CD8-positive, alpha-beta memory T cell (primary cell): ENCODE data around the gene TMEM80. TPM values are rescaled to one million over a fixed set of nuclear protein-coding genes. Genes with fewer than 3 reads are reported as not detected.

Source experiments
- CTCF ChIA-PET: fragments of 350-600 bp; sonication (Branson Sonifier 250); formaldehyde crosslinking; loops from one replicate; lab custom pipeline; 2021; ENCODE audit warnings: antibody characterized with exemption; lab: Charles Lee
- POLR2A ChIA-PET: fragments of 350-600 bp; sonication (Branson Sonifier 250); formaldehyde crosslinking; loops from one replicate; lab custom pipeline; 2021; ENCODE audit warnings: antibody characterized with exemption; lab: Charles Lee
- DNase-seq, 5 donors: peaks; one replicate each; pipeline versions ENCODE4 v3.0.0 to v3.0.0-alpha.2; 2020 to 2022; ENCODE audit warnings: mixed read lengths in 1 of 5
- H3K27ac ChIP-seq: one replicate; pipeline ENCODE4 v1.7.0; 2013; ENCODE audit warnings: low read depth, mild to moderate bottlenecking, low read length, moderate library complexity
- H3K27me3 ChIP-seq: 2 replicates; pipeline ENCODE4 v1.7.0; 2013; ENCODE audit warnings: low read length, mild to moderate bottlenecking; ENCODE audit not compliant: insufficient read depth, poor library complexity, severe bottlenecking
- H3K36me3 ChIP-seq: 2 replicates; pipeline ENCODE4 v1.7.0; 2013; ENCODE audit warnings: mild to moderate bottlenecking, low read length, moderate library complexity; ENCODE audit not compliant: insufficient read depth
- H3K4me1 ChIP-seq: 2 replicates; pipeline ENCODE4 v1.7.0; 2013; ENCODE audit warnings: mild to moderate bottlenecking, low read length, moderate library complexity; ENCODE audit not compliant: insufficient read depth
- H3K4me3 ChIP-seq: 2 replicates; pipeline ENCODE4 v1.7.0; 2013; ENCODE audit warnings: mild to moderate bottlenecking, low read length
- H3K9me3 ChIP-seq: 2 replicates; pipeline ENCODE4 v1.7.0; 2013; ENCODE audit warnings: mild to moderate bottlenecking, low read length
- H3K27ac Mint-ChIP-seq, 8 donors: one replicate each; pipeline ENCODE4 v1.8.0; 2020 to 2021; ENCODE audit warnings: mixed read lengths in 8 of 8, mild to moderate bottlenecking in 6 of 8, inconsistent platforms in 3 of 8, moderate library complexity in 3 of 8
- H3K27me3 Mint-ChIP-seq, 2 donors: one replicate each; pipeline ENCODE4 v1.8.0; 2020 to 2021; ENCODE audit warnings: mixed read lengths in 2 of 2, mild to moderate bottlenecking in 1 of 2, moderate library complexity in 1 of 2
- H3K36me3 Mint-ChIP-seq, 3 donors: one replicate each; pipeline ENCODE4 v1.8.0; 2020 to 2021; ENCODE audit warnings: mixed read lengths in 3 of 3, inconsistent platforms in 1 of 3, mild to moderate bottlenecking in 1 of 3
- H3K4me1 Mint-ChIP-seq, 3 donors: one replicate each; pipeline ENCODE4 v1.8.0; 2020 to 2021; ENCODE audit warnings: mixed read lengths in 3 of 3, inconsistent platforms in 1 of 3, mild to moderate bottlenecking in 1 of 3
- H3K4me3 Mint-ChIP-seq, 7 donors: one replicate each; pipeline ENCODE4 v1.8.0; 2020 to 2021; ENCODE audit warnings: mixed read lengths in 7 of 7, mild to moderate bottlenecking in 6 of 7, moderate library complexity in 4 of 7, inconsistent platforms in 2 of 7
- H3K9me3 Mint-ChIP-seq, 5 donors: one replicate each; pipeline ENCODE4 v1.8.0; 2020 to 2022; ENCODE audit warnings: mixed read lengths in 5 of 5, mild to moderate bottlenecking in 3 of 5, moderate library complexity in 2 of 5, inconsistent platforms in 1 of 5
- polyA plus RNA-seq: library from polyadenylated mRNA; unstranded; fragments of 300-500 nt; fragmentation: Illumina TruSeq; gene quantifications from one replicate; pipeline ENCODE4 v1.2.3, GENCODE V29; 2021
- total RNA-seq, 2 experiments: library from RNA; stranded (reverse); gene quantifications; one replicate each; pipeline ENCODE4 v1.2.3, GENCODE V29; 2021

Gene TMEM80
- total and polyA plus RNA-seq, 3 experiments from 2014 or later: 10.3 to 27.8 (median 13.4) TPM

DNA sequence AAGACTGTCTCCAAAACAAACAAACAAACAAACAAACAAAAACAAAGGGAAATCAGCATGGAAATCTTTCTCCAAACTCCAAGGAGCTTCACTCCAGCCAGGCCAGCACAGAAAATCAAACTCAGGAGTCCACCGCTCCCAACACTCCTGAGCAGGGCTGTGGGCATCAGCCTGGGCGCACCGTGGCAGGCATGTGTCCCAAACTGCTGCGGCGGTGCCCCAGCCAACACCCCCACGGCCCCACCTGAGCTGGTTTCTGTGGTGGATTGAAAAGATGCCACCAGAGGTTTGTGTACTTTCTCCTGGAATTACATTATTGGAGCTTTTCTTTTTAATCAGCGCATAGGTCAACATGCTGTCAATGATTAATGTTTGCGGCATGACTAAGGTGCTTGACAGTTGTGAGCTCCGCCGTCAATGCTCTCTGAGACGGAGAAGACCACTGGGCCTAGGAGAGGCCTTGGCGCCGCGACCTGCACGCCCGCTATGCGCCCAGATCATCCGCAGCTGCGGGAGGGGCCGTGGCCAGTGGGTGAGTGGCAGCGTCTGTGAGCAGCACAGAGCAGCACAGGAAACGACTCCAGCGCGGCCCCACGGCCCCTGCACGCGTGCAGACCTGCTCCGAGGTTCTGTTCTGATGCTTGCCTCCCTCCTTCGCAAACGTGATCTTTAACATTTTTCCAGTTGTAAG, 40.4 kb upstream of the TMEM80 start:
- Mint-ChIP-seq H3K4me3 (no peak overlapping the region), H3K9me3 (no peaks in the 10 kb centered on the region), H3K27ac (no peak overlapping the region), H3K4me1 (no peaks in the 10 kb centered on the region), H3K36me3 (peaks cover 0 to 56% (median 5%) of the 10 kb centered on the region in 3 donors), H3K27me3 (no peaks in the 10 kb centered on the region)
- Histone ChIP-seq H3K27me3 (no peaks in the 10 kb centered on the region), H3K36me3 (peaks cover 4% of the 10 kb centered on the region), H3K9me3 (no peaks in the 10 kb centered on the region), H3K4me3 (no peak overlapping the region), H3K27ac (no peak overlapping the region), H3K4me1 (no peaks in the 10 kb centered on the region)
- no peak for DNase-seq
- CTCF ChIA-PET: interaction anchor here (1.2 to 1.5 kb wide), 2 partner anchors 67 to 101 kb away, joined by 3 to 6 read pairs; no protein-coding TSS in a partner anchor
- POLR2A ChIA-PET: interaction anchor here (0.7 kb wide), 1 partner anchor 45 kb away, joined by 6 read pairs; no protein-coding TSS in a partner anchor

DNA sequence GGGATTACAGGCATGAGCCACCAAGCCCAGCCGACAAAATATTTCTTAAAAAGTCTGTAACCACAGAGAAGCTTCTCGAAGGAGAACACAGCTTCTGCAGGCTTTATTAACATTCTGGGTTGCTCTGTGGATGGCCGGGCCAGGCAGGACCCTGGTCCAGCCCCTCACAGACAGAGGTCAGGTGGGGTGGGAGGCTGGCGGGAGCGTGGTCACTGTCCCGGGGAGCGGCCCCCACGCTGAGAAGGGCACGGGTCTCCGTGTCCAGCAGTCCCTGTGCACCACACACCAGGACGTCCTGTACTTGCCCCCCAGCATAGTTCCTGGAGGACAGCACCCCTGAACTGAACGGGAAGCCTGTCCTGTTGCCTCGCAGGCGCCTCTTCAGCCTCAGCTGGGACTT, 39.2 kb upstream of the TMEM80 start:
- no peak overlapping the region for H3K4me3 ChIP-seq
- no peaks in the 10 kb centered on the region for H3K4me1 Mint-ChIP-seq
- peaks cover 0 to 51% (median 5%) of the 10 kb centered on the region in 3 donors for H3K36me3 Mint-ChIP-seq
- H3K27ac Mint-ChIP-seq: no peak overlapping the region
- CTCF ChIA-PET: interaction anchor here (1.6 kb wide), 1 partner anchor 69 kb away, joined by 3 read pairs; no protein-coding TSS in a partner anchor
- H3K36me3 ChIP-seq: peaks cover 4% of the 10 kb centered on the region
- H3K27me3 ChIP-seq: no peaks in the 10 kb centered on the region
- DNase-seq: no peak
- no peaks in the 10 kb centered on the region for H3K9me3 ChIP-seq
- H3K4me3 Mint-ChIP-seq: no peak overlapping the region
- no peaks in the 10 kb centered on the region for H3K27me3 Mint-ChIP-seq
- POLR2A ChIA-PET: no interaction called here
- H3K4me1 ChIP-seq: no peaks in the 10 kb centered on the region
- H3K27ac ChIP-seq: no peak overlapping the region
- no peaks in the 10 kb centered on the region for H3K9me3 Mint-ChIP-seq

DNA sequence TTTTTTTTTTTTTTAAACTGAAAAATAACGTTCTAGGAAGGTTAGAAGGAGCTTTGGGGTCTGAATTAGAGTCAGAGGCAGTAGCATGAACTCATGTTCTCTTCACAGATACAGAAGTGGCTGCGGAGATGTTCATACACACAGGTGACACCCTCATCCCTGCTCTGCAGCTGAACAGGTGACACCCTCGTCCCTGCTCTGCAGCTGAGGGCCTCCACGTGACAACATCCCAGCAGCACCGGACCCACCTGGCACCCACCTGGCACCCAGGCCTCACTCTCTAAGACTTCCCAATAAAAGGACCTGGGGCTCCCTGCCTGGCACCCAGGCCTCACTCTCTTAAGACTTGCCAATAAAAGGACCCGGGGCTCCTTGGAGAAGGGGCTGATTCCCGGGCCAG, 38.8 kb upstream of the TMEM80 start:
- no peak overlapping the region for H3K27ac Mint-ChIP-seq
- H3K9me3 Mint-ChIP-seq: no peaks in the 10 kb centered on the region
- peaks cover 0 to 47% (median 5%) of the 10 kb centered on the region in 3 donors for H3K36me3 Mint-ChIP-seq
- no peak overlapping the region for H3K4me3 Mint-ChIP-seq
- Histone ChIP-seq H3K36me3 (peaks cover 4% of the 10 kb centered on the region), H3K9me3 (no peaks in the 10 kb centered on the region), H3K4me3 (no peak overlapping the region), H3K4me1 (no peaks in the 10 kb centered on the region), H3K27me3 (no peaks in the 10 kb centered on the region), H3K27ac (no peak overlapping the region)
- POLR2A ChIA-PET: no interaction called here
- CTCF ChIA-PET: interaction anchor here (1.6 kb wide), 1 partner anchor 69 kb away, joined by 3 read pairs; no protein-coding TSS in a partner anchor
- no peaks in the 10 kb centered on the region for H3K27me3 Mint-ChIP-seq
- no peaks in the 10 kb centered on the region for H3K4me1 Mint-ChIP-seq
- DNase-seq: no peak

DNA sequence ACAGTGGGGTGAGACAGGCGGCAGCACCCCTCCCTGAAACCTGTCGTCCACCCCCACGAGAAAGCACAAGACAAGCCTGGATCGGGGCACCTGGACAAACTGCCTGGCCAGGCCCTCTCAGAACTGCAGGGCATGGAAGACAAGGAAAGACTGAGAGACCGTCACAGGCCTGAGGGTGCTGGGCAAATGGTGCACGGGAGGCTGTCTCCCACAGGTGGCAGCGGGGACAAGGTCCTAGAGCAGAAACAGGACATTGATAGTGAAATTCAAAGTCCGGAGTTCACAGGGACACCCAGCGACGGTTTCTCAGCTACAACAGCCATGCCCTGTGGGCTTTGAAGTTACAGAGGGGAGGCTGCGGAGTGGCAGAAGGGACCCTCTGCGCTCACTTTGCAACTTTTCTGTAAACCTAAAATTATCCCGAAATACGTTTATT, 37.9 kb upstream of the TMEM80 start:
- no peak overlapping the region for H3K27ac Mint-ChIP-seq
- Histone ChIP-seq H3K36me3 (peaks cover 4% of the 10 kb centered on the region), H3K27me3 (no peaks in the 10 kb centered on the region), H3K4me3 (no peak overlapping the region), H3K27ac (no peak overlapping the region), H3K4me1 (no peaks in the 10 kb centered on the region), H3K9me3 (no peaks in the 10 kb centered on the region)
- H3K27me3 Mint-ChIP-seq: no peaks in the 10 kb centered on the region
- ChIA-PET CTCF (interaction anchor here (1.6 kb wide), 1 partner anchor 68 kb away, joined by 3 read pairs; no protein-coding TSS in a partner anchor), POLR2A (no interaction called here)
- H3K9me3 Mint-ChIP-seq: no peaks in the 10 kb centered on the region
- no peaks in the 10 kb centered on the region for H3K4me1 Mint-ChIP-seq
- DNase-seq: no peak
- no peak overlapping the region for H3K4me3 Mint-ChIP-seq
- H3K36me3 Mint-ChIP-seq: peaks cover 0 to 47% (median 2%) of the 10 kb centered on the region in 3 donors

DNA sequence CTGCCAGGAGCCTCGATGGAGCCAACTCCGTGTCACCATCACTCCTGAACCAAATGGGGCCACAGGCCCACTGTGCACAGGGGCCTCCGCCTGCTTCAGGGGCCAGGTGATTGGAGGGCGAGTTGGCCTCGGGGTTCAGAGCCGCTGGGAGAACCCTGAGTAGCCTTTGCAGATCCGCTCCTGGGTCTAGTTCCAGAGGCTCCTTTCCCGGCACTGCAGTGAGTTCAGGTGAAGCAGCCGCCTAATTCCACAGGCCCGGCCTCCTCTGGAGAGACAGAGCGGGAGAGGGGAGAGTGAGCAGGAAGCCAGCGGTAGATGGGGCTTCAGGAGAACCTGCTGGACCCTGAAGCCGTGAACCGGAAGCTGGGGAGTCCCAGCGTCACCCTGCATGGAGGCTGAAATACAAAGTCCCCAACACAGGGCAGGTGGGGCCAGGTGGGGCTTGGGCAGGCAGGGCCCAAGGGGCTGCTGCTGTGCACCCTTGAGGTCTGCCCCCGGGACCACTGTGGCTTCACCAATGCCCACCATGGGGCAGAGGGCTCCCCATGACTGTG, 36.0 kb upstream of the TMEM80 start:
- Histone ChIP-seq H3K4me3 (no peak overlapping the region), H3K9me3 (no peaks in the 10 kb centered on the region), H3K27ac (no peak overlapping the region), H3K36me3 (peaks cover 9% of the 10 kb centered on the region), H3K27me3 (no peaks in the 10 kb centered on the region), H3K4me1 (no peaks in the 10 kb centered on the region)
- Mint-ChIP-seq H3K4me3 (no peak overlapping the region), H3K9me3 (no peaks in the 10 kb centered on the region), H3K4me1 (peaks cover 0 to 2% (median 0%) of the 10 kb centered on the region in 3 donors), H3K27me3 (no peaks in the 10 kb centered on the region), H3K36me3 (peaks cover 0 to 49% (median 2%) of the 10 kb centered on the region in 3 donors), H3K27ac (peak overlapping the region in 1 of 8 donors; percentile 43)
- DNase-seq: no peak
- POLR2A ChIA-PET: no interaction called here
- CTCF ChIA-PET: no interaction called here

DNA sequence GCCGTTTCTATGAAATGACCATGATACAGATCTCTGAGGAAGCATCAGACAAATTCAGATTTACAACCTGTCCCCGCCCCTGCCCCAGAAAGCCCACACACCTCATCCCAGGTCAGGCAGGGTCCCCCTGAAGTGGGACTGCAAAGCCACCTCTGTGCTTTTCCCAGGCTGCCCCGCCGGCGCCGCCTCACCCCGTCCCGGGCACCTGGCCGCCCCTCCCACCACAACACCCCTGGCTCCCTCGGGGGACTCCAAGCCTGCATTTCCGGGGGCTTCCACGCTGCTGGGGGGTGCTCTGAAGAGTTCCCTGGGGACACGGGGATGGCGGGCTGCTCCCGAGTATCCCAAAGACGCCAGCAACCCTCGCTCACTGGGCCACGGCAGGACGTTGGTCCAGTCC, 35.3 kb upstream of the TMEM80 start:
- ChIA-PET POLR2A (no interaction called here), CTCF (no interaction called here)
- Histone ChIP-seq H3K4me3 (no peak overlapping the region), H3K36me3 (peaks cover 9% of the 10 kb centered on the region), H3K4me1 (no peaks in the 10 kb centered on the region), H3K27ac (no peak overlapping the region), H3K9me3 (no peaks in the 10 kb centered on the region), H3K27me3 (no peaks in the 10 kb centered on the region)
- Mint-ChIP-seq H3K36me3 (peaks cover 0 to 47% (median 2%) of the 10 kb centered on the region in 3 donors), H3K27ac (no peak overlapping the region), H3K4me1 (peaks cover 0 to 2% (median 0%) of the 10 kb centered on the region in 3 donors), H3K27me3 (no peaks in the 10 kb centered on the region), H3K9me3 (no peaks in the 10 kb centered on the region), H3K4me3 (no peak overlapping the region)
- no peak for DNase-seq

DNA sequence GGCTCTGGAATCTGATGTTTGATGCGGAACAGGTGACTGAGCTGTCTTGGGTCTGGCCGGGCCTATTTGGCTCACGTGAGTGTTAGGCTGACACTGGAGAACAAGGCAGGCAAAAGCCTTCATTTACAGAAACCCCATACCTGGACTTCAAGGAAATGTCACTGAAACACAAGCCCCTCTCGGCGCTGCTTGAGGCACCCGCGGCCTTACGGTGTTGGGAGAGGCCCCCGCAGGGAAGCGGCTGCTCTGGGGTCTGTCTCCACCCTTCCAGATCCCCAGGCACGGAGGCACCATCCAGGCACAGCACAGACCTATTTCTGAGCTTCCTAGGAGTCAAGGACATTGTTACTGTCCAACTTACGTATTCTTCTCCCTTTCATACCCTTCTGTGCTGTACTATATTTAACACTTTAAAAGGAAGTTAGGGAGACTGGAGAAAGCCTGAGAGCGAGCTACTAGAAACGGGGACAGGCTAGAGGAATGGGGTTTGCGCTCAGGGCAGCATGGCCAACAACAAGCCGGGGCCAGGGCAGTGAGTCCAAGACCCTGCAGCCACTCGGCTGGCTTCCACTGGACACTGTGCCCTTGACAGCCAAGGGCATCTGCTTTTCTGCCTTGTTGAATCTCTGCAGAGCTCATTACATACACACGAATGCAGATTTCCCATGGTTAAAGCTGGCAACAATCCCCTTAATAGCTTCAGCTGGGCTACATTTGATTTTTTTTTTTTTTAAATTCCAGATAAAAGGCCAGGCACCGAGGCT, 34.8 kb upstream of the TMEM80 start:
- Mint-ChIP-seq H3K4me1 (peaks cover 0 to 2% (median 0%) of the 10 kb centered on the region in 3 donors), H3K9me3 (no peaks in the 10 kb centered on the region), H3K27me3 (no peaks in the 10 kb centered on the region), H3K27ac (no peak overlapping the region), H3K4me3 (no peak overlapping the region), H3K36me3 (peaks cover 0 to 50% (median 3%) of the 10 kb centered on the region in 3 donors)
- Histone ChIP-seq H3K4me1 (no peaks in the 10 kb centered on the region), H3K4me3 (no peak overlapping the region), H3K27me3 (no peaks in the 10 kb centered on the region), H3K36me3 (peaks cover 9% of the 10 kb centered on the region), H3K27ac (no peak overlapping the region), H3K9me3 (no peaks in the 10 kb centered on the region)
- ChIA-PET CTCF (no interaction called here), POLR2A (no interaction called here)
- DNase-seq: no peak
